OCI-LY1 (cell line): ENCODE measurements around the gene ABL2.

Experiments
- EZH2 ChIP-seq: fragments of 200-600 bp; sonication (generic), shearing (Covaris generic); IDR thresholded peaks from 2 replicates; pipeline ENCODE4 v1.8.0; 2017; ENCODE audit warnings: borderline replicate concordance, mixed run types, mild to moderate bottlenecking, antibody characterized with exemption, low read length, moderate library complexity, mixed read lengths
- TF ChIP-seq, protein P1 (sequence below): fragments of 200-600 bp; sonication (generic), shearing (Covaris generic); IDR thresholded peaks from 2 replicates; pipeline ENCODE4 v1.5.1; 2017; ENCODE audit warnings: mild to moderate bottlenecking, antibody characterized with exemption, low read length, moderate library complexity, mixed read lengths

DNA sequence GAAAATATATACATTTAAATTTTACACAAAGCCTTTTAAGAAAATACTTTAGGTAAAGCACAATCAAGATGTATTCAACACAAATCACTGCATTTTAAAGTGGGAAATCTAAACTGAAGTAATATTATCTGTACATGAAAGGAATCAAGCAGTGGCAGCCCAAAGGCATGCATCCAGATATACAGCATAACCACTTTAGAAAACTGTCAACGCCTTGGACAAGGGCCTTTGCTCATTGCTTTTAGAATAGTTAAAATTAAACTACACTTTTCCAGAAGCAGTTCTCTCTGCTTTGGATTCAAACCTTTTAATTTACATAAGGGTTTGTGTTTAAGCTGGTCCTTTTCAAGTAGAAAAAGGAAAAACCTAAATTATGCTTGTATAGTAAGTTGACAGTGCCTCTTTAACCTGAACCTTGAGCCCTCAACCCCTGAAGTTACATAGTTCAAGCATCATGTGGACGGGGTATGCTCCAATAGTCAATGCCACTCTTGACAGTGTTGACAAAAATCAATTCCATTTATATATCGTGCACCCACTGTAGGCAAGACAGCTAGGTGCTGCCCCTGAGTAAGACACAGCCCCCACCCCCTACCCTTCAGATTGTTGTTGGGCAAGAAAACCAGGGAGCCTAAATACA, 124.7 kb downstream of the ABL2 start:
- no peak for TF ChIP-seq EZH2
- TF ChIP-seq, protein P1, sequence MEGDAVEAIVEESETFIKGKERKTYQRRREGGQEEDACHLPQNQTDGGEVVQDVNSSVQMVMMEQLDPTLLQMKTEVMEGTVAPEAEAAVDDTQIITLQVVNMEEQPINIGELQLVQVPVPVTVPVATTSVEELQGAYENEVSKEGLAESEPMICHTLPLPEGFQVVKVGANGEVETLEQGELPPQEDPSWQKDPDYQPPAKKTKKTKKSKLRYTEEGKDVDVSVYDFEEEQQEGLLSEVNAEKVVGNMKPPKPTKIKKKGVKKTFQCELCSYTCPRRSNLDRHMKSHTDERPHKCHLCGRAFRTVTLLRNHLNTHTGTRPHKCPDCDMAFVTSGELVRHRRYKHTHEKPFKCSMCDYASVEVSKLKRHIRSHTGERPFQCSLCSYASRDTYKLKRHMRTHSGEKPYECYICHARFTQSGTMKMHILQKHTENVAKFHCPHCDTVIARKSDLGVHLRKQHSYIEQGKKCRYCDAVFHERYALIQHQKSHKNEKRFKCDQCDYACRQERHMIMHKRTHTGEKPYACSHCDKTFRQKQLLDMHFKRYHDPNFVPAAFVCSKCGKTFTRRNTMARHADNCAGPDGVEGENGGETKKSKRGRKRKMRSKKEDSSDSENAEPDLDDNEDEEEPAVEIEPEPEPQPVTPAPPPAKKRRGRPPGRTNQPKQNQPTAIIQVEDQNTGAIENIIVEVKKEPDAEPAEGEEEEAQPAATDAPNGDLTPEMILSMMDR, result no peak
